ENCODE results near the gene MRPL36. TPM values are rescaled to one million over a fixed set of nuclear protein-coding genes. Genes with fewer than 3 reads are reported as not detected.
A peak's percentile ranks its signal among the peaks of the same experiment; 100 is the strongest.

The MRPL36 gene
- total and polyA plus RNA-seq, 4 experiments from 2014 or later: 30.7 to 85.1 (median 54.7) TPM

DNA sequence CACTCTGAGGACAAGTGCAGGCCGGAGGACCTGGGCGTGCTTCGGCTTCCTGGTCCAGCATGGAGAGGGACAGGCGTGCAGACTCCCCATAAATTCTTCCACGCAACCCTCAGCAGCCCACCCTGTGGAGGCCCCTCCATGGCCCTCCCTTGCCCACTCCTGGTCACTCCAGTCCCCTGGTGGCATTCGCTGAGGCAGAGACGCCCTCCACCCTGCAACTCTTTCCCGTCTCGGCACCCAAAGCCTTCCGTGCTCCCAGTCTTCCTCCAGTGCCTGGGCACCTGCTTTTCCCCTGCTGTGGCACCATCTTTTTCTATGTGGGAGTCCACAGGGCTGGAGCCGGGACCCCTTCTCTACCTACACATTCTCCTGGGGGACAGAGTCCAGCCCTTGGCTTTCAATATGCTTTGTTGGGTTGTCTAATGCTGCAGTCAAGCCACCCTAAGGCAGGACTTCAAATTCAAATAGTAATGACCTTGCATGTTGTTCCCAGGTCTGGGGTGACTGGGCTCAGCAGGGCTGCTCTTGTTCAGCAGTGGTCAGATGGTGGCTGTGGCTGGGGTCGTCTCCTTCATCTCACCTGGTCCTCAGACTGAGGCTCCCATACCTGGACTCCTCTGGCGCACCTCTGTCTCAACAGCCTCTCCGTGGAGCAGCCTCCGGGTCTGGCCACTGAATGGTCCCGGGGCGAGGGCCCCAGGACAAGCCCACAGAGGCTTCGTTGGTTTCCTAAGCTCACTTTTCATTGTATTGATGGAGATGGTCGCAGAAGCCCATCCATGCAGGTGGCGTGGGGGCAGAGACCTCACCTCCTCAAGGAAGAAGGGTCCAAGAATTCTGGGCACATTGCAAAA, 15.2 kb downstream of the MRPL36 start:
- Histone ChIP-seq H3K4me1 (ENCODE audit: insufficient read depth, low read length) (peaks cover 4% of the 10 kb centered on the region), H3K9me3 (ENCODE audit: control insufficient read depth in 1 of 2, low read length in 2 of 2) (no peaks in the 10 kb centered on the region), H3K36me3 (ENCODE audit: insufficient read depth, low read length) (no peaks in the 10 kb centered on the region), H3K27ac (ENCODE audit: low read depth, low read length) (no peak overlapping the region), H3K27me3 (ENCODE audit: insufficient read depth, low read length) (no peaks in the 10 kb centered on the region), H3K4me3 (ENCODE audit: low read length in 2 of 2) (no peak overlapping the region)
- Mint-ChIP-seq H3K4me1 (peaks cover 1 to 6% (median 2%) of the 10 kb centered on the region in 4 donors), H3K27me3 (peaks cover 0 to 4% of the 10 kb centered on the region in 2 donors), H3K9me3 (no peaks in the 10 kb centered on the region), H3K4me3 (no peak overlapping the region), H3K27ac (no peak overlapping the region), H3K36me3 (no peaks in the 10 kb centered on the region)
- no peak for DNase-seq
- ChIA-PET POLR2A (ENCODE audit: partially characterized antibody) (no interaction called here), CTCF (ENCODE audit: partially characterized antibody) (no interaction called here)
- intact Hi-C loops (cut with micrococcal nuclease): no loop called here

DNA sequence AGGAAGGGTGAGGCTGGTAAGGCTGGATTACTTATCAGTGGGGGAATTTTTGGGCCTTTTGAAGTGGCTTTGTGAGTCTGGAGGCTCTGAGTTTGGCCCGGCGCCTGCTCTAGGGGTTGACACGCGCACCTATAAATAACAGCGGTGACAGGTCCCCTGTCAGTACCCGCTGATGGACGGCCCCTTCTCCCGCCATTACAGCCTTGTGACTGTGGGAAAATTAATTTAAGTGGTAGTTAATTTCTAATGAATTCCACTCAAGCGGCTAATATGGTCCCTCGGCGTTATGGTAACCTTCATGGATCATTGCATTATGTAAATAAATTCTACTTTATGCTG, 16.5 kb downstream of the MRPL36 start:
- POLR2A ChIA-PET (ENCODE audit: partially characterized antibody): no interaction called here
- H3K9me3 ChIP-seq (ENCODE audit: control insufficient read depth in 1 of 2, low read length in 2 of 2): no peaks in the 10 kb centered on the region
- H3K27me3 ChIP-seq (ENCODE audit: insufficient read depth, low read length): no peaks in the 10 kb centered on the region
- intact Hi-C loops (cut with micrococcal nuclease): no loop called here
- no peak overlapping the region for H3K4me3 ChIP-seq (ENCODE audit: low read length in 2 of 2)
- Mint-ChIP-seq H3K36me3 (no peaks in the 10 kb centered on the region), H3K27me3 (peaks cover 0 to 4% of the 10 kb centered on the region in 2 donors), H3K9me3 (no peaks in the 10 kb centered on the region), H3K27ac (no peak overlapping the region), H3K4me3 (no peak overlapping the region), H3K4me1 (peaks cover 0 to 1% (median under 1%) of the 10 kb centered on the region in 4 donors)
- H3K4me1 ChIP-seq (ENCODE audit: insufficient read depth, low read length): peaks cover 4% of the 10 kb centered on the region
- H3K27ac ChIP-seq (ENCODE audit: low read depth, low read length): no peak overlapping the region
- peak in 1 of 5 donors; percentile 40 for DNase-seq
- no peaks in the 10 kb centered on the region for H3K36me3 ChIP-seq (ENCODE audit: insufficient read depth, low read length)
- CTCF ChIA-PET (ENCODE audit: partially characterized antibody): no interaction called here

- H3K27ac Mint-ChIP-seq: no peak overlapping the region
- POLR2A ChIA-PET (ENCODE audit: partially characterized antibody): no interaction called here
- Histone ChIP-seq H3K4me1 (ENCODE audit: insufficient read depth, low read length) (peaks cover 4% of the 10 kb centered on the region), H3K9me3 (ENCODE audit: control insufficient read depth in 1 of 2, low read length in 2 of 2) (no peaks in the 10 kb centered on the region), H3K27ac (ENCODE audit: low read depth, low read length) (no peak overlapping the region), H3K4me3 (ENCODE audit: low read length in 2 of 2) (no peak overlapping the region), H3K36me3 (ENCODE audit: insufficient read depth, low read length) (no peaks in the 10 kb centered on the region), H3K27me3 (ENCODE audit: insufficient read depth, low read length) (no peaks in the 10 kb centered on the region)
- peaks cover 0 to 1% (median under 1%) of the 10 kb centered on the region in 4 donors for H3K4me1 Mint-ChIP-seq
- intact Hi-C loops (cut with micrococcal nuclease): no loop called here
- no peaks in the 10 kb centered on the region for H3K9me3 Mint-ChIP-seq
- H3K36me3 Mint-ChIP-seq: no peaks in the 10 kb centered on the region
- no peak overlapping the region for H3K4me3 Mint-ChIP-seq
- H3K27me3 Mint-ChIP-seq: peaks cover 0 to 4% of the 10 kb centered on the region in 2 donors
- CTCF ChIA-PET (ENCODE audit: partially characterized antibody): no interaction called here
- no peak for DNase-seq
These were observed 17.0 kb downstream of the MRPL36 start for GRCh38 chr5:1782385-1783215.

DNA sequence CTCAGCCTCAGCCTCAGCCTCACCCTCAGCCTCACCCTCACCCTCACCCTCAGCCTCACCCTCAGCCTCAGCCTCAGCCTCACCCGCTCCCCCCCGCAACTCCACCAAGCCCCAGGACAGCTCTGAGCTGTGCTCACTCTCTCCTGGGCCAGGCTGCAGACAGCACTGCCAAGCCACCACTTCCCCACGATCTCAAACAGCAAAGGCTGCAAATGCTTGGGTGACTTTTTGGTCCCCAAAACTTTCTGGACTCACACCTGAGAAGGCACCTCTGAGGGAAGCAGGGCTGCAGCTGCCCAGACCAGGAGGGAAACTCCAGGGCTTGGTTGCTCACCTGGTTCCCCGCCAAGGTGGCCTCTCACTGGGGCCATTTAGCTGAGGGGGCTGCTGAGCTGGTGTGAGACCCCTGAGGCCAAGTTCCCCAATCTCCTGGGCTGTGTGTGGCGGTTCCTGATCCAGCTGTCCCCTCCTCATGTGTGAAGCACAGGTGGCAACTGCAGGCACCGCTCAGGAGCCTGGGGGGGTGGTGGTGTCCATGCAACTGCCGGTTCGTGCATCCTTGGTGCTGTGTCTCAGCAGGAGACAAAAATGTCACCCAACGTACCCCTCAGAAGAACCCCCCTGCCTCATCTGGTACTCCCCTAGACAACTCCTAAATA, 17.8 kb downstream of the MRPL36 start:
- H3K27me3 ChIP-seq (ENCODE audit: insufficient read depth, low read length): no peaks in the 10 kb centered on the region
- peaks cover 0 to 4% of the 10 kb centered on the region in 2 donors for H3K27me3 Mint-ChIP-seq
- no peaks in the 10 kb centered on the region for H3K36me3 ChIP-seq (ENCODE audit: insufficient read depth, low read length)
- no peak overlapping the region for H3K4me3 ChIP-seq (ENCODE audit: low read length in 2 of 2)
- DNase-seq: no peak
- H3K36me3 Mint-ChIP-seq: no peaks in the 10 kb centered on the region
- peak overlapping the region in 1 of 7 donors; percentile 24 for H3K27ac Mint-ChIP-seq
- no peak overlapping the region for H3K27ac ChIP-seq (ENCODE audit: low read depth, low read length)
- H3K4me1 ChIP-seq (ENCODE audit: insufficient read depth, low read length): peaks cover 4% of the 10 kb centered on the region
- ChIA-PET CTCF (ENCODE audit: partially characterized antibody) (no interaction called here), POLR2A (ENCODE audit: partially characterized antibody) (no interaction called here)
- intact Hi-C loops (cut with micrococcal nuclease): no loop called here
- H3K9me3 Mint-ChIP-seq: no peaks in the 10 kb centered on the region
- no peak overlapping the region for H3K4me3 Mint-ChIP-seq
- no peaks in the 10 kb centered on the region for H3K9me3 ChIP-seq (ENCODE audit: control insufficient read depth in 1 of 2, low read length in 2 of 2)
- peaks cover 0 to 1% (median under 1%) of the 10 kb centered on the region in 4 donors for H3K4me1 Mint-ChIP-seq

DNA sequence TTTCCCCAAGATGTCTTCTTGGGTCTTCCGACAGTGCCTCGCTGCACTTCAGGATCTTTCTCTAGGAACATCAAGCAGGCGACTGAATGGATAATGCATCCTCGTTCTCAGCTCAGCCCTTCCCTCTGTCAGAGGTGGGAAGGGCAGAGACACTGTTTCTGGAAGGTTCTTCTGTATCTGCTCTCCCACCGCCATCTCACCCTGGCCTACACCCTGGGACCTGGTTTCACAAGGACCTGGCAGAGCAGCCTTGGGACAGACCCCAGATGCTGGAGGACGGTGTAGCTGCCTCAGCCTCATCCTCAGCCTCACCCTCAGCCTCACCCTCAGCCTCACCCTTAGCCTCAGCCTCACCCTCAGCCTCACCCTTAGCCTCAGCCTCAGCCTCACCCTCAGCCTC, 18.5 kb downstream of the MRPL36 start:
- Mint-ChIP-seq H3K4me3 (no peak overlapping the region), H3K27me3 (peaks cover 0 to 4% of the 10 kb centered on the region in 2 donors), H3K4me1 (peaks cover 0 to 1% (median under 1%) of the 10 kb centered on the region in 4 donors), H3K27ac (no peak overlapping the region), H3K36me3 (no peaks in the 10 kb centered on the region), H3K9me3 (no peaks in the 10 kb centered on the region)
- ChIA-PET CTCF (ENCODE audit: partially characterized antibody) (no interaction called here), POLR2A (ENCODE audit: partially characterized antibody) (no interaction called here)
- Histone ChIP-seq H3K36me3 (ENCODE audit: insufficient read depth, low read length) (no peaks in the 10 kb centered on the region), H3K4me1 (ENCODE audit: insufficient read depth, low read length) (peaks cover 4% of the 10 kb centered on the region), H3K27me3 (ENCODE audit: insufficient read depth, low read length) (no peaks in the 10 kb centered on the region), H3K4me3 (ENCODE audit: low read length in 2 of 2) (no peak overlapping the region), H3K27ac (ENCODE audit: low read depth, low read length) (no peak overlapping the region), H3K9me3 (ENCODE audit: control insufficient read depth in 1 of 2, low read length in 2 of 2) (no peaks in the 10 kb centered on the region)
- intact Hi-C loops (cut with micrococcal nuclease): no loop called here
- DNase-seq: no peak

- Mint-ChIP-seq H3K4me1 (peaks cover 0 to 1% (median under 1%) of the 10 kb centered on the region in 4 donors), H3K27me3 (peaks cover 0 to 4% of the 10 kb centered on the region in 2 donors), H3K27ac (no peak overlapping the region), H3K9me3 (no peaks in the 10 kb centered on the region), H3K4me3 (no peak overlapping the region), H3K36me3 (no peaks in the 10 kb centered on the region)
- Histone ChIP-seq H3K27me3 (ENCODE audit: insufficient read depth, low read length) (no peaks in the 10 kb centered on the region), H3K4me1 (ENCODE audit: insufficient read depth, low read length) (peaks cover 4% of the 10 kb centered on the region), H3K27ac (ENCODE audit: low read depth, low read length) (no peak overlapping the region), H3K4me3 (ENCODE audit: low read length in 2 of 2) (no peak overlapping the region), H3K9me3 (ENCODE audit: control insufficient read depth in 1 of 2, low read length in 2 of 2) (no peaks in the 10 kb centered on the region), H3K36me3 (ENCODE audit: insufficient read depth, low read length) (no peaks in the 10 kb centered on the region)
- intact Hi-C loops (cut with micrococcal nuclease): no loop called here
- ChIA-PET CTCF (ENCODE audit: partially characterized antibody) (no interaction called here), POLR2A (ENCODE audit: partially characterized antibody) (no interaction called here)
- no peak for DNase-seq
These were observed 19.1 kb downstream of the MRPL36 start for GRCh38 chr5:1780614-1780930.
